NCI-H510A treated with DMSO at 0.1 percent for 48 hours (cell line): ENCODE data around the gene SIM2.

Experiments used
- DNase-seq: peaks from one replicate; lab custom pipeline; 2025; lab: John Stamatoyannopoulos, UW

SIM2 gene

DNA sequence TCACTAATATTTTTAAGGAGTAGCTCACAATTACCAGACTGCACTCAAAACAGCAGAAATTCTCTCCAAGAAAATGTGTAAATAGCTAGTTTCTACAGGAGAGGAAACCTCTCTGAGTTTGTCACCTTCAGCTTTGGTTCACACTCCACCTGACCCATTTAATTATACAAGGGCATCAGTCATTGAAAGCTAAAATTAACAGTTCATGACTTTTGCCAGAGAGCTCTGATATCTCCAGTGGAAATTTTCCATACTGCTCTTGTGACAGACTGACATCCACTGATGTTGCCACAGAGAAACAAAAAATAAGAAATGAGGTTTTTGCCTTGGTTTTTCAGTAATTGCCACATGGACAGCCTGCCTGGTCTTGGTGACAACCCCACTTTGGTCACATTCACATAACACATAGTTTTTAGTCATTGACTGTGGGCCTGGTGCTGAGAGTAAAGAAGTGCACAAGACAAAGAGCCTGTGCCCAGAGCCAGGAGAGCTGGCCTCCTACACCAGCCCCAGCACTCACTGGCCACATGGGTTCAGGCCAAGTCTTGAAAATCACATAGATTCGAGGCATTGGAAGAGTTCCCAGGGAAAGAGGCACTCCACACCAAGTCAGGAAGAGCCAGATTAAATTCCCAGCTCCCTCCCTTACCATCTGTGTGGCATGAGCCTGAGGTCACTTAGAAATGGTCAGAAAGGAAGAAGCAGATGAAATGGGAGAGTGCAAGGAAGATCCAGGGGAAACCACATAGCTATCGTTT lies 13.8 kb upstream of the SIM2 start:
- no peak for DNase-seq

DNA sequence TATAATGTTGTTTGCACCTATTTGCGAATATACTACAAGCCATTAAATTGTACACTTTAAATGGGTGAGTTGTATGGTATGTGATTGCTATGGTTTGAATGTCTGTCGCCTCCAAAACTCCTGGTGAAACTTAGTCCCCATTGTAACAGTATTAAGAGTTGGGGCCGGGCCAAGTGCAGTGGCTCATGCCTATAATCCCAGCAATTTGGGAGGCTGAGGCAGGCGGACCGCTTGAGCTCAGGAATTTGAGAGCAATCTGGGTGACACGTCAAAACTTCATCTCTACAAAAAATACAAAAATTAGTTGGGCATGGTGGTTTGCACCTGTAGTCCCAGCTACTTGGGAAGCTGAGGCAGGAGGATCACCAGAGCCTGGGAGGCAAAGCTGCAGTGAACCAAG lies 12.0 kb upstream of the SIM2 start:
- DNase-seq = no peak

DNA sequence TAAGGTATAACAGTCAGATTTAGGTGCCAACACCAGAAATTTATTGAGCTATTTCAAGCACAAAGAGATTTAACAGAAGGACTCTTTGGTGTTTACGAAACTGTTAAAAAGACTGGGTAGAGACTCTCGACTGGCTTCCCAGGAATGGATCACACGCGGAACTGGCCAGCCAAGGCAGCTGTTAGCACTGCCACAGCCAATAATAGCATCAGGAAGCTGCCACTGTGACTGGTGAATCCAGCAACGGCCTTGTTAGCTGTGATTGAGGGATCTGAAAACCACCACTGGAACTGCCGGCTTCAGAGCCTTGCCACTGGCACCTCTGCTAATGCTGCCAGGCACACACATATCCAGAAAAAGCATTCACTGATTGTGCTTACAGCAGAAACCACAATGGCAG lies 10.6 kb upstream of the SIM2 start:
- no peak for DNase-seq

DNA sequence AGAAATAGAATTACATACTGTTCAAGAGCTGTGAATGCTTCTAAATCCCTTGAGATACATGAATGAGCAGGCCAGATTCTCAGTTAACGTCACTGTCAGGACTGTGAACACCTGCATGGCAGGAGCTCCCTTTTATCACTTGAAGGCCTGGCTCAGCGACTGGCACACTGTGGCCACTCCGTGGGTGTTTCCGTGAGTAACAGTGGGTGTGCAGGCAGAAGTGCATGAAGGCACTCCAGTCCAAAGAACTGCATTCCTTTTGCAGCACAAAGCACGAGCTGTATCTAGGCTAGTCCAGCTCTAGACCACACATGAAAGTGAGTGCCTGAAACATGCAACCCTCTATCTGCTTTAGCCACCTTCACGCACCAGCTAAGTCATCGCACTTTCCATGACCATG lies 9.6 kb upstream of the SIM2 start:
- no peak for DNase-seq

DNA sequence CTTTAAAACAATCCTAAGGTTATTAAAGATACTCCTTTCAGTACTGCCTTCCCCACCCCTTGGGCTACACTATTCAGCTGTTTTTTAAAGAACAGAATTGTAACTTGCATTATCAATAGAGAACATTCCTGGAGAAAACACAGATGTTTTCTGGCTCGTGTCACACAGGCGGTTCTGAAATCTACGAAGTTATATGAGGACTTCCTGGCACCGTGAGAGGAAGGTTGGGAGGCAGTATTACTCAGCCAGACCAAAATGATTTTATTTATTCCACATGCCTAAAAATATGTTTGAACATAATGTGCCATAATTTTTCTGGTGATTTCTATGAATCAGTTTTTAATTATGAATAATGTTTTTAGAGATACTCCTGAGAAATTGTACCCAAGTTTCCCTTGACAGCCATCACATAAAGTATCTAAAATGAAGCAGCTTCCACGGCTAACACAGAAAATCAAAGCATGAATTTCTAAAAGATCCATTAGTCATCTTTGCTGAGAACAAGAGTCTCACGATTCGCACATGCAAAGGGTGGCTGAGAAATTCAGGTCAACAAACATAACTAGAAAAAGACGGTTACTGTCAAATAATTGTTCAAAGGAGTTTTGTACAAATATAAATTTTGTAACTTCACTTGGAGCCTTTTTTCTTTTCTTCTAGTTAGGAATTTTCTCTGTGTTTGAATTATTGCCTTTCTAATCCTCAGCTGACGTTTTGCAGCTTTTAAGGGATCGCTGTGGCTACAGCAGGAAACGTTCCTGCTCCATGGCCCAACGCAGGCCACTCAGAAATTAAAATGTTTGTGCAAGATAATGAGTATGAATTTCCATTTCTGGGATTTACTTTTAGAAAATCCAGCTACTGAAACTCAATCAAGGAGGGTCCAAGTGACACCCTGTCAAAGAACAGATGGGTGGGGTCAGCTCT lies 8.0 kb upstream of the SIM2 start:
- no peak for DNase-seq

DNA sequence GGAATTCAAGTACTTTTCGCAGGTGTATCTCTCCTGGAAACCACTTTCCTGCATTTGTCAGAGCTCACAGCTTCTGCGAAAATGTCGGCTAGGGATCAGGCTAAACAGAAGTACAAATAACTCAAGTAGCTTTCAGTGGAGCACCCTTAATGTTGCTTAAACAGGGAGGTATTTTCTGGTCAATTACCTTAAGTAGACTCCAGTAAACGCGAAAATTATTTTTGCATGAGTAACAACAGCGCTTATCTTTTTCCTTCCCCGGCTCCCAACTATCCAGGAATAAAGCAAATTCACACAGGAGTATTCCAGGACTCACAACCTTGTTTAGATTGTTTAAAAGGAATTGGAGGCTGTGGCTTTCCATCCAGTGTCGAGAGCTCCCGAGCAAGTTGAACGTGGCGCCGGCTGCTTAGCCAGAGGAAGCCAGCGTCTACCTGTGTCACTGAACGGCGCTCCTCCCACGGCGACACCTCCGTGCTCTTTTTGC lies 7.3 kb upstream of the SIM2 start:
- no peak for DNase-seq

DNA sequence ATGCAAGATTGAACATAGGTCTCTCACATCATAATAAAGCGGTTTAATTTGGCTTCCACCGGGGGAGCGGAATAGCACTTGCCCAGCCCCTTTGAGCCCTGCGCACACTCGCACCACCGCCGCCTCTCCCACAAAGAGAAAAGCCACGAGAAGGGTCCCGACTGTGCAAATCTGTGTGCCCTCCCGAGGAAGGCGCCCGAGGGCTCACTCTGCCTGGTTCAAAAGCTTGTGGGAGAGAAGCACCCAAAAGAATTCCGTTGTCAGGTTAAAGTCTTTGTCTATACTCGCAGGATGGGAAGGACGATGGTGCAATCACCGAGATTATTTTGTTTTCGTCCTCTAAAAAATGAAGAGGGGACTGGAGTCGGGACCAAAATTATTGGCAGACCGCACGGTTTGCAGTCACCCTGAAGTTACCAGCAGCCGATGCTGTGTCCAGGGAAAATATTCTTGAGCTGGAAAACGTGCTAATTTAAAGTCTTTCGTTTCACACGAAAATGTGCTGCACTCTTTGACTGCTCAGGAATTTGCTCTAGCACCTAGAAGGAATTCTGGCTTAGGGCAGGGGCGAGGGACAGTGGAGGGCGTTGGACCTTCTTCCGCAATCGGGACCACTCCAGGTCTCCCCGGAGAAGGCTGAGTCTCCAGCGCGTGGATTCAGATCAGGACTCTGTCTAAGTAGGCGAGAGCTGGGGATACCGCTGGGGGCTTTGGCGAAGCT lies 6.6 kb upstream of the SIM2 start:
- DNase-seq = no peak

DNA sequence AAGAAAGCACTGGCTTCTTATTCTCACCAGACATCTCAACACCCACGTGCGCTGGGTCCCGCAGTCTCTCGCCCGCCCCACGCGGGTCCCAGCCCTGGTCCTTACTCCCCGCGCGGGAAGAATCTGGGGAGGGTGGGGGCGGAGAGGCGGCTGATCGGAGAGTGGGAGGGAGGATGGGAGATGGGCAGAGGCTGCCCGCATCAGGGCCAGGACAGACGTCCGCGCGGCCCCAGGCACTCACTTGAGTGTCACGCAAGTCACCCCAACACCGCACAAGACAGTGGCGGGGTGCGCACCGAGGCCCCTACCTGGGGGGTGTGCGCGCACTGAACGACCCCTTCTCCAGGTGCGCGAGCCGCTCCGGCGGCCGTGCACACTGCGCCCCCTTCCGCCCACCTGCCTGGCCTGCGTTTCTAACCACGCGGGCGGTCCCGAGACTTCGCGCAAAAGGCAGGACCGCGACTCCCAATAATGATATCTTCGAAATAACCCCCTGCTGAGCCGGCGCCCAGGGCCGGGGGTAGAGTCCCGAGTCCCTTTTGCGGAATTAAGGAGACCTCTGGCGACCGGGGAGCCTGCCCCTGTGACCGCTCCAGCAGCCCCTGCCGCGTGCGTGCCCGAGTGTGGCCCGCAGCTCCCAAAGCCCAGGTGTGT lies 6.0 kb upstream of the SIM2 start:
- no peak for DNase-seq

DNA sequence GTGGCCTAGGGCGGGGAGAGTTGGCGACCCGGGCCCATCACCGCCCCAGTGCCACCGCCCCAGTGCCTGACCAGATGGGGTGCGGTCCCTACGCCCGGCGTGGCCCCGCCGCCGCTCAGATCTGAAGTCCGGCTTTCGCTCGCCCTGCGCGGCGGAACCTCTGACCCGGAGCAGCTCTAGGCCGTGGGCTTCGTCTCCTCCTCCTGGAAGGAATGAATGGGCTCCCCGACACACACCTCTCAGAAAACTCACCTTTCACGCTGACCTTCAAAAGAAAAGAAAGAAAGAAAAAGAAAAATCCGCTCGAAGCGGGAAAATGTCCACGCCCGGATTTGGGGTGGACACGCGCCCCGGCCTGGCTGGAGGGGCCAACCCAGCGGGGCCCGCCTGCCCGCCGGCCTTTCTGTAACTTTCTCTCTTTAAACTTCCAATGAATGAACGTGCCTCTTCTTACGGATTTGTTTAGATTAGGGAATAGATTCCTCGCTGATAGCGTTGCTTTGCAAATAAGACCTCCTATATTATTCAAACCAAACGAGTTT lies 5.4 kb upstream of the SIM2 start:
- no peak for DNase-seq

DNA sequence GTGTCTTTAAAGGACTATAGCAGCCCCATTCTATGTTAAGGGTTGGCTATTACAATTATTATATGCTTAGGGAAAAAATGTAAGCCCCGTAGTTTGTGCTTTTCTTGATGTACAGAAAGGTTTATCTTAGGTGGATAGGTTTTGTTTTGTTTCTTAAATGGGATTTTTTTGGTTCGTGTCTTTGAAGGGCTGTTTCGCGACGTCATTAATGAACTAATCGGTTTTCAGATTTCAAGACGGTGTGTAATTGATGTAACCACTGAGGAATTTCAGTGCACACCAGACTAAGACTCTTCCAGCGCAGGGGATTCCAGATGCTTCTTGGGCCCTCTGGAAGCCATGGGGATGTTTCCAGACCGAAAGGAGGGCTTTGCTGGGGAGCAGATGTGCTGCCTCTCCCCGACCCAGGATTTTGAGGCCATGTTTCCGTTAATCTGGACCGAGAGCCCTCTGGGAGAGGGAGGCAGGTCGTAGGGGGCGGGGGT lies 4.8 kb upstream of the SIM2 start:
- DNase-seq = no peak

DNA sequence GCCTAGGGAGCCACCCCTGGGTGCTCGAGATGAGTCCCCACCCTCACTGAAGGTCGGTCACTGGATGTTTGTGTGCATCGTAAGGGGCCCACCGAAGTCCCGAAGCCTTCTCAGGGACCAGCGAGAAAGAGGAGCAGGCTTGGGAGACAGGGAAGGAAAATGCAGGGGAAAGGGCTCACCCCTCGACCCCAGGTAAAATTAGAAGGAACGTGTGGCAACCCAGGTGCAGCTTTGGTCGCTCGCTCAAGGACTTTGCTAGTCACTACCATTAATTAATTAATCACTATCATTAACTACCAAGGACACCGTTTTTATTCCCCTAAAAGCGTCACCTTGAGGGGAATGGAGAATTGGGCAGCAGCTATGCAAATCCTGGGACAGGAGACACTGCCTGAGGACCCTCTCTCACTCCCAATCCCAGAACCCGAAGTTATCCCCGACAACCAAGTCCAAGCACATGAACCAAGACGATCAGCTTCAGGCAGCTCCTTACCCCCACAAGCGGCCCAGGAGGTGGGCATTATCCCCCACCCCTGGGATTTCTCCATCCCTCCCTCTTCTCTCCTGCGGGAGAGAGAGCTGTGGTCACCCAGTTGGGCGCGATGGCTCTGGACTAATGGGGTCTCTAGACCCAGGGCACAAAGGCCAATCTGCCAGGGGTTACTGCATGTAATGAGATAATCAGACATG lies 4.2 kb upstream of the SIM2 start:
- DNase-seq = no peak

DNA sequence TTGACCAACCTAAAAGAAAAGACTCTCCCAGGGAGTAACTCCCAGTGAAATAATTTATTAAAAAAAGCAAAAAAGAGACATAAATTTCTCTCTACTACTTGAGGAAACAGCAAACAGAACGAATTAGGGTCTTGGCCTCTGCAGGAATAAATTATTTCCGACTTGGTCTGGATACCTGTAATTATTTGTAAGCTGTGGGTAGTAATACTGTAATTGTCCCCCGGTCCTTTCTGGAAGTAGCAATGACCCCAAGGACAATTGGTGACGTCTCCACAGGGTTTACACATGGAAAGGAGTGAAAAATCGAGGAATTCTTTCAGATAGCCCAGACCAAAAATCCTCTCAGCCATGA lies 3.7 kb upstream of the SIM2 start:
- DNase-seq = no peak

DNA sequence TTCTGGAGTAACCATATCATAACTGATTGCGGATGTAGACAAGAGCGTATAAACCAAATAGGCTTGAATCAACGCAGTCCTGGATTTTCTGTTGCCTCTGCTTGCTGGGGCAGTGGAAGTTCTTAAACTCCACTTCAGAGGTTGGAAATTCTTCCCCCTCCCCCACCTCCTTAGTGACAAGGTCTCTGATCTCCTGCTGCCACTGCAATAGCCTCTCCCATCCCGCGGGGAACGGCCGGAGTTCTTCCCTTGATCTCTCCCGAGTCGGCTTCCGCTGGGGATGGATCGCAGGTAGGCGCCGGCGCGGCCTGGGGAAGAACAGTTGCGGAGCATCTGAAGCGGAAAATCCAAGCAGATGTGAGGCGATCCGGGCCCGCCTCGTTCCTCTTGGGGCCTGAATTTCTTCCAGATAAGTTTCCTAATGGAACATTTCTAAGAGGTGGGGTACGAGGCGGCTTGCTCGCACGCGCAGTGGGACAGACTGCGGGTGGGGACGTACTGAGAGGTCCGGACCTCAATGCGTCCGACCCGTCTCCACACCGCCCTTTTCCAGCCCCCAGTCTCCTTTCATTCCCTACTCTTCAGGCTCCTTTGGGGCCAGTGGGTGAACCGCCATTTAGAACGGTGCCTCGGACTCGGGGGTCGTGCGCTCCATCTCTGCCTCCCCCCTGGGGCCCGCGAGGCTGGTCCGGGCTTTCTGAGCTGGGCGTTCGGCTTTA lies 3.1 kb upstream of the SIM2 start:
- no peak for DNase-seq

DNA sequence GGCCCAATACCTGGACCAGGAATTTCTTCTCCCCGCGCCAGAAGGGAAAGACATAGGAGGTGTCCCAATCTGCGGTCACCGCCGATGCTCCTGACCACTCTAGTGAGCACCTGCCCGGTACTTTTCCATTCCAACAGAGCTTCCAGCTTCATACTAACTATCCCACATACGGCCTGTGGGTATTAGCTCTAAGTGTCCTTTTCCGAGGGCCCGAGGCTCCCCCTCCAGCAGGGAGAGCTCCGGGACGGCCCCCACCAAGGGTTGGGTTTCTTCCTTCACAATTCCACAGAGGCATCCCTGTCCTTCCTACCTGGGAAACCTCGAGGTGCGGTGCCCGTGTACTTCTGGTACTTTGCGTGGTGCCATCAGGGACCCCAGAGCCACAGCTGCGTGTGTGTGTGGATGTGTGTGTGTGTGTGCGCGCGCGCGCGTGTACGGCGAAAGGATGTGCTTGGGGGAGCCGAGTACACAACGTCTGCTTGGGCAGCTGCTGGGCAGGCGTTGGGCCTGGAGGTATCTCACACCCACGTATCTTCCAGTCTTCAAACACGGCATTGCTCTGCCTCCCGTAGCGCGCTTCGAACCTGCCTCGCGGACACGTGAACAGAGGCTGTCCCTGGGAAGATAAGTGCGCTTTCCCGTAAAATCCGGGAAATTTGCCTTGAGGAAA lies 2.4 kb upstream of the SIM2 start:
- DNase-seq = no peak

DNA sequence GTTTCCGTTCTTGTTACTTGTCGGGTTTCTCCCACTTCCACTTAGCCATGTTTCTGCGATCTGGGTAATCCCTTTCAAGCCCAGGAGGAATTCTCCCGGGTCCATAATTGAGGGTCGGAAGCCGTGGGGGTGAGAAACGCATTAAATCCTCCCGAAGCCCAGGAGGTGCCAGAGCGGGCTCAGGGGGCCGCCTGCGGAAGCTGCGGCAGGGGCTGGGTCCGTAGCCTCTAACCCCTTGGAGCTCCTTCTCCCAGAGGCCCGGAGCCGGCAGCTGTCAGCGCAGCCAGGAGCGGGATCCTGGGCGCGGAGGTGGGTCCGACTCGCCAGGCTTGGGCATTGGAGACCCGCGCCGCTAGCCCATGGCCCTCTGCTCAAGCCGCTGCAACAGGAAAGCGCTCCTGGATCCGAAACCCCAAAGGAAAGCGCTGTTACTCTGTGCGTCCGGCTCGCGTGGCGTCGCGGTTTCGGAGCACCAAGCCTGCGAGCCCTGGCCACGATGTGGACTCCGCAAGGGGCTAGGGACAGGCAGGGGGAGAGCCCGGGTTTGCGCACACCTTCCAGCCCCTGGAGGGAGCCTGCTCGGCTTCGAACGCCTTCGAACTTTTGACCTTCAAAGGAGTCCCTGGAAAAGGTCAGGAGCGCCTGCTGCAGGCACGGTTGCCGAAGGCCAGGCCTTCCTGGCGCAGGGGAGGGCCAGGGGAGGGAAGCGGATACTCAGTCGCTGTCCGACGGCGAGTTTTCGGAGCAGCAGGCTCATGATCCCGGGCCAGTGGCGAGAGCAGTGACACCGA lies 1.7 kb upstream of the SIM2 start:
- no peak for DNase-seq

DNA sequence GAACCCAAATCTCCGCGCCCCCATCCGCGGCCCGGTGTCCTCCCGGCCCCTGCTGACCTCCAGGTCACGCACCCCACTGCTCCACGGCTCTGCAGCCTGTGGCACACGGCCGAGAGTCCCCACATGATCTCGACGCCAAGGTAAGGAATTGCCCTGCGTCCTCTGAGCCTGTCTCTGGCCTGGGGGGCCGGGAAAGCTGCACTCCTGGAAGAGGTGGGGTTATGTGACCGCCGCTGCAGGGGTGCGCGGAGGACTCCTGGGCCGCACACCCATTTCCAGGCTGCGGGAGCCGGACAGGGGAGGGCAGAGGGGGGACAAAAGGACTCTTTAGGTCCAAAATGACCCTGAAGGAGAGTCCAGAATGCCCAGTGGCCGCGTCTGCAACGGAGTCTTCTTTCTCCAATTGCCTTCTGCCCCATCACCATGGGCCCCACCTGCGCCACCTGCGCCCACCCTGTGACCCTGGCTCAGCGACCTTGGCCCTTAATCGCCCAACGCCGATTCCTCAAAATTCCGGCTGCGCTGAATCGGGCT lies 997 bp upstream of the SIM2 start:
- DNase-seq = no peak

DNA sequence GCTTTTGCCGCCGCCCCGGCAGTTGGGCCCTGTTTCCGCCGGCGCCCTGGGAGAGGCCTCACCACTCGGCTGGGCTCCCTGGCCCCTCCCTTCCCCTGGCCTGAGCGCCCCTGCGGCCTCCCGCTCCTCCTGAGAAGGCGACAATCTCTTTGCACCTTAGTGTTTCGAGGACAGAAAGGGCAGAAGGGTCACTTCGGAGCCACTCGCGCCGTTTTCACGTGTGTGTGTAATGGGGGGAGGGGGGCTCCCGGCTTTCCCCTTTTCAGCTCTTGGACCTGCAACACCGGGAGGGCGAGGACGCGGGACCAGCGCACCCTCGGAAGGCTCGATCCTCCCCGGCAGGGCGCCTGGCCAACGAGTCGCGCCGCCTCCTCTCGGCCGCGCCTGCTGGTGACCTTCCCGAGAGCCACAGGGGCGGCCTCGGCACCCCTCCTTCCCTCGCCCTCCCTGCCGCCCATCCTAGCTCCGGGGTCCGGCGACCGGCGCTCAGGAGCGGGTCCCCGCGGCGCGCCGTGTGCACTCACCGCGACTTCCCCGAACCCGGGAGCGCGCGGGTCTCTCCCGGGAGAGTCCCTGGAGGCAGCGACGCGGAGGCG lies 432 bp upstream of the SIM2 start:
- no peak for DNase-seq

DNA sequence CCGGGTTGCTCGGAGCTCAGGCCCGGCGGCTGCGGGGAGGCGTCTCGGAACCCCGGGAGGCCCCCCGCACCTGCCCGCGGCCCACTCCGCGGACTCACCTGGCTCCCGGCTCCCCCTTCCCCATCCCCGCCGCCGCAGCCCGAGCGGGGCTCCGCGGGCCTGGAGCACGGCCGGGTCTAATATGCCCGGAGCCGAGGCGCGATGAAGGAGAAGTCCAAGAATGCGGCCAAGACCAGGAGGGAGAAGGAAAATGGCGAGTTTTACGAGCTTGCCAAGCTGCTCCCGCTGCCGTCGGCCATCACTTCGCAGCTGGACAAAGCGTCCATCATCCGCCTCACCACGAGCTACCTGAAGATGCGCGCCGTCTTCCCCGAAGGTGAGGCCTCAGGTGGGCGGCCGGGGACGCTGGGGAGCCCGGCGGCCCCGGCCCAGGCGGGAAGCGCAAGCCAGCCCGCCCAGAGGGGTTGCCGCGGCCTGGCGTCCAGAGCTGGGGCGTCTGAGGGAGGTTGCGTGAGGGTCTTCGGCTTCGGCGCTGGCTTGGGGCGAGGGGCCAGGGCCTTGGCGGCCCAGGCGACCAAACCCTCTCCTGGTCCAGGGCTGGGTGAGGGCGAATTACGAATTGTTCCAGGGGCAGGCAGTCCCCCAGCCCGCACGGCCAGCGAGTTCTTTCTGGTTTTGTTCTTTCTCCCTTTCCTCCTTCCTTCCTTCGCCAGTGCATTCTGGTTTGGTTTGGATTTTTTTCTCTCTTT lies 805 bp downstream of the SIM2 start:
- no peak for DNase-seq
